BJ (cell line): ENCODE measurements around the gene EIF4E3. TPM values are rescaled to one million over a fixed set of nuclear protein-coding genes. Genes with fewer than 3 reads are reported as not detected.

Source experiments
- CTCF ChIA-PET: fragments of 350-600 bp; formaldehyde crosslinking; extraction: SDS; loops from one replicate; lab custom pipeline; 2021; ENCODE audit warnings: antibody characterized with exemption, inconsistent platforms; lab: Yijun Ruan, JAX
- POLR2A ChIA-PET: fragments of 300-600 bp; sonication (Branson Sonifier 250); formaldehyde crosslinking; extraction: SDS; loops from one replicate; lab custom pipeline; 2021; ENCODE audit warnings: antibody characterized with exemption; lab: Charles Lee
- DNase-seq: peaks from one replicate; pipeline ENCODE4 v3.0.0-alpha.2; 2011; ENCODE audit warnings: low read depth
- H3K27me3 ChIP-seq: 2 replicates; pipeline ENCODE4 v1.6.0; 2011; ENCODE audit warnings: low read length; ENCODE audit not compliant: control insufficient read depth, insufficient read depth
- H3K36me3 ChIP-seq: 2 replicates; pipeline ENCODE4 v1.5.1; 2011; ENCODE audit warnings: low read length; ENCODE audit not compliant: control insufficient read depth, insufficient read depth
- H3K4me3 ChIP-seq: 2 replicates; pipeline ENCODE4 v1.5.1; 2011; ENCODE audit warnings: low read depth, mild to moderate bottlenecking, control low read depth, low read length
- CTCF ChIP-seq: IDR thresholded peaks from 2 replicates; pipeline ENCODE4 v1.5.1; 2011; ENCODE audit warnings: low read depth, mild to moderate bottlenecking, control low read depth, inconsistent platforms, low read length, moderate library complexity; ENCODE audit not compliant: insufficient read depth
- polyA plus RNA-seq: library from polyadenylated mRNA; depleted of rRNA; stranded (reverse); fragments of >200 nt; gene quantifications from 2 replicates; pipeline ENCODE4 v1.2.3, GENCODE V29; 2011; rRNA removed

Gene EIF4E3
- polyA plus RNA-seq, 1 experiment = 1.1 TPM

GRCh38 chr3:71629289-71629688 is 95.9 kb downstream of the EIF4E3 start:
- TF ChIP-seq CTCF = no peak
- ChIA-PET CTCF (interaction anchor here (1.4 kb wide), 1 partner anchor 10 kb away, joined by 3 read pairs; no protein-coding TSS in a partner anchor), POLR2A (interaction anchor here (0.6 kb wide), 1 partner anchor 1570 kb away, joined by 3 read pairs; no protein-coding TSS in a partner anchor)
- DNase-seq = peak; percentile 63
- no peaks in the 10 kb centered on the region for H3K36me3 ChIP-seq
- no peak overlapping the region for H3K4me3 ChIP-seq
- 0 out of 2 replicates have a peak, but pooled peaks cover 3% of the 10 kb centered on the region for H3K27me3 ChIP-seq

GRCh38 chr3:71628522-71628921 is 96.7 kb downstream of the EIF4E3 start:
- Histone ChIP-seq H3K4me3 (no peak overlapping the region), H3K27me3 (peaks cover 3% of the 10 kb centered on the region; the same call in 1 of the 2 replicates), H3K36me3 (no peaks in the 10 kb centered on the region)
- POLR2A ChIA-PET = interaction anchor here (0.6 kb wide), 2 partner anchors 1170 to 1569 kb away, joined by 3 read pairs; no protein-coding TSS in a partner anchor
- no peak for DNase-seq
- TF ChIP-seq CTCF = no peak
- CTCF ChIA-PET = interaction anchor here (1.1 kb wide), 1 partner anchor 41 kb away, joined by 3 read pairs; no protein-coding TSS in a partner anchor

- Histone ChIP-seq H3K4me3 (no peak overlapping the region), H3K27me3 (peaks cover 4% of the 10 kb centered on the region), H3K36me3 (no peaks in the 10 kb centered on the region)
- ChIA-PET POLR2A (no interaction called here), CTCF (no interaction called here)
- DNase-seq = no peak
- no peak for TF ChIP-seq CTCF
These were observed 99.5 kb downstream of the EIF4E3 start for GRCh38 chr3:71625676-71626075.

Other genes starting within 250 kb of the EIF4E3 start
- 32.3 and 37.0 TPM in 2 replicates for gene FOXP1, start 141.7 kb downstream of the EIF4E3 start, polyA plus RNA-seq
- gene GPR27, start 28.5 kb upstream of the EIF4E3 start, polyA plus RNA-seq = 0.02 TPM in 1 of 2 replicates, not detected in the other
- not detected in 2 replicates for gene PROK2, start 59.7 kb upstream of the EIF4E3 start, polyA plus RNA-seq